Measurements from ENCODE around the gene PML.
"Not testable (repeated sequence)": the region's sequence is repeated elsewhere in the genome, so short reads cannot be mapped to it uniquely, and the experiment has no call there.

Gene PML

GRCh38 chr15:74045636-74046274 is 51.2 kb downstream of the PML start:
- Histone ChIP-seq H3K4me1 (ENCODE audit: control insufficient read depth, low read depth, low read length) (peaks cover 4% of the 10 kb centered on the region), H3K36me3 (ENCODE audit: control insufficient read depth, low read depth, low read length) (no peaks in the 10 kb centered on the region), H3K27ac (ENCODE audit: low read length) (no peak overlapping the region), H3K27me3 (ENCODE audit: control insufficient read depth, insufficient read depth, low read length) (no peaks in the 10 kb centered on the region), H3K9me3 (ENCODE audit: control insufficient read depth, low read depth, low read length) (no peaks in the 10 kb centered on the region), H3K9ac (ENCODE audit: low read length) (no peak overlapping the region), H3K4me3 (ENCODE audit: low read length) (no peak overlapping the region)

GRCh38 chr15:74046275-74046674 is 51.8 kb downstream of the PML start:
- no peak overlapping the region for H3K4me3 ChIP-seq (ENCODE audit: low read length)
- H3K4me1 ChIP-seq (ENCODE audit: control insufficient read depth, low read depth, low read length), result peaks cover 4% of the 10 kb centered on the region
- H3K27me3 ChIP-seq (ENCODE audit: control insufficient read depth, insufficient read depth, low read length), result no peaks in the 10 kb centered on the region
- no peaks in the 10 kb centered on the region for H3K36me3 ChIP-seq (ENCODE audit: control insufficient read depth, low read depth, low read length)
- H3K9ac ChIP-seq (ENCODE audit: low read length), result no peak overlapping the region
- no peak overlapping the region for H3K27ac ChIP-seq (ENCODE audit: low read length)
- no peaks in the 10 kb centered on the region for H3K9me3 ChIP-seq (ENCODE audit: control insufficient read depth, low read depth, low read length)

- Histone ChIP-seq H3K4me3 (ENCODE audit: low read length) (no peak overlapping the region), H3K27me3 (ENCODE audit: control insufficient read depth, insufficient read depth, low read length) (peaks cover 10% of the 10 kb centered on the region), H3K9ac (ENCODE audit: low read length) (no peak overlapping the region), H3K36me3 (ENCODE audit: control insufficient read depth, low read depth, low read length) (no peaks in the 10 kb centered on the region), H3K27ac (ENCODE audit: low read length) (no peak overlapping the region), H3K9me3 (ENCODE audit: control insufficient read depth, low read depth, low read length) (no peaks in the 10 kb centered on the region), H3K4me1 (ENCODE audit: control insufficient read depth, low read depth, low read length) (peaks cover 4% of the 10 kb centered on the region)
Observed at GRCh38 chr15:74050127-74050526, 55.6 kb downstream of the PML start.

- Histone ChIP-seq H3K4me3 (ENCODE audit: low read length) (no peak overlapping the region), H3K27ac (ENCODE audit: low read length) (no peak overlapping the region), H3K9ac (ENCODE audit: low read length) (no peak overlapping the region)
Observed at GRCh38 chr15:74050556-74051234, 56.2 kb downstream of the PML start.

DNA sequence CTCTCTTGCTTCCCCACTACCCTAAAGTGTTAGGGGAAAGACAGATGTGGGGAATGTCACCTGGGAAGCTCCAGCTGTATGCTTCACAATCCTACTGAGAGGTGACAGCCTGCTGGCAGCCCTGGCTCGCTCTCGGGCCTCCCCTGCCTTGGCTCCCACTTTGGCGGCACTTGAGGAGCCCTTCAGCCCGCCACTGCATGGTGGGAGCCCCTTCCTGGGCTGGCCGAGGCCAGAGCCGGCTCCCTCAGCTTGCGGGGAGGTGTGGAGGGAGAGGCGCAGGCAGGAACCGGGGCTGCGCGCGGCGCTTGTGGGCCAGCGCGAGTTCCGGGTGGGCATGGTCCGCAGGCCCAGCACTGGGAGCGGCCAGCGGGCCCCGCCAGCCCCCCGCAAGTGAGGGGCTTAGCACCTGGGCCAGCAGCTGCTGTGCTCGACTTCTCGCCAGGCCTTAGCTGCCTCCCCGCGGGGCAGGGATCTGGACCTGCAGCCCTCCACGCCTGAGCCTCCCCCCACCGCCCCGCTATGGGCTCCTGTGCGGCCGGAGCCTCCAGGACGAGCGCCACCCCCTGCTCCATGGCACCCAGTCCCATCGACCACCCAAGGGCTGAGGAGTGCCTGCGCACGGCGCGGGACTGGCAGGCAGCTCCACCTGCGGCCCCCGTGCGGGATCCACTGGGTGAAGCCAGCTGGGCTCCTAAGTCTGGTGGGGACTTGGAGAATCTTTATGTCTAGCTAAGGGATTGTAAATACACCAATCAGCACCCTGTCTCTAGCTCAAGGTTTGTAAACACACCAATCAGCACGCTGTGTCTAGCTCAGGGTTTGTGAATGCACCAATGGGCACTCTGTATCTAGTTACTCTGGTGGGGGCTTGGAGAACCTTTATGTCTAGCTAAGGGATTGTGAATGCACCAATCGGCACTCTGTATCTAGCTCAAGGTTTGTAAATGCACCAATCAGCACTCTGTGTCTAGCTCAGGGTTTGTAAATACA is 58.0 kb downstream of the PML start:
- H3K4me1 ChIP-seq (ENCODE audit: control insufficient read depth, low read depth, low read length); H3K36me3 ChIP-seq (ENCODE audit: control insufficient read depth, low read depth, low read length); H3K4me3 ChIP-seq (ENCODE audit: low read length); H3K9me3 ChIP-seq (ENCODE audit: control insufficient read depth, low read depth, low read length); H3K27ac ChIP-seq (ENCODE audit: low read length); H3K9ac ChIP-seq (ENCODE audit: low read length): not testable (repeated sequence)
- peaks cover 14% of the 10 kb centered on the region for H3K27me3 ChIP-seq (ENCODE audit: control insufficient read depth, insufficient read depth, low read length)

More at GRCh38 chr15:74050556-74051234, 56.2 kb downstream of the PML start:
- H3K9me3 ChIP-seq (ENCODE audit: control insufficient read depth, low read depth, low read length), result no peaks in the 10 kb centered on the region
- peaks cover 4% of the 10 kb centered on the region for H3K4me1 ChIP-seq (ENCODE audit: control insufficient read depth, low read depth, low read length)
- H3K27me3 ChIP-seq (ENCODE audit: control insufficient read depth, insufficient read depth, low read length), result peaks cover 14% of the 10 kb centered on the region
- no peaks in the 10 kb centered on the region for H3K36me3 ChIP-seq (ENCODE audit: control insufficient read depth, low read depth, low read length)

GRCh38 chr15:74053517-74053916 is 59.0 kb downstream of the PML start:
- Histone ChIP-seq H3K36me3 (ENCODE audit: control insufficient read depth, low read depth, low read length) (no peaks in the 10 kb centered on the region), H3K9me3 (ENCODE audit: control insufficient read depth, low read depth, low read length) (no peaks in the 10 kb centered on the region), H3K27ac (ENCODE audit: low read length) (no peak overlapping the region), H3K4me1 (ENCODE audit: control insufficient read depth, low read depth, low read length) (no peaks in the 10 kb centered on the region), H3K9ac (ENCODE audit: low read length) (no peak overlapping the region), H3K4me3 (ENCODE audit: low read length) (no peak overlapping the region), H3K27me3 (ENCODE audit: control insufficient read depth, insufficient read depth, low read length) (peaks cover 14% of the 10 kb centered on the region)

DNA sequence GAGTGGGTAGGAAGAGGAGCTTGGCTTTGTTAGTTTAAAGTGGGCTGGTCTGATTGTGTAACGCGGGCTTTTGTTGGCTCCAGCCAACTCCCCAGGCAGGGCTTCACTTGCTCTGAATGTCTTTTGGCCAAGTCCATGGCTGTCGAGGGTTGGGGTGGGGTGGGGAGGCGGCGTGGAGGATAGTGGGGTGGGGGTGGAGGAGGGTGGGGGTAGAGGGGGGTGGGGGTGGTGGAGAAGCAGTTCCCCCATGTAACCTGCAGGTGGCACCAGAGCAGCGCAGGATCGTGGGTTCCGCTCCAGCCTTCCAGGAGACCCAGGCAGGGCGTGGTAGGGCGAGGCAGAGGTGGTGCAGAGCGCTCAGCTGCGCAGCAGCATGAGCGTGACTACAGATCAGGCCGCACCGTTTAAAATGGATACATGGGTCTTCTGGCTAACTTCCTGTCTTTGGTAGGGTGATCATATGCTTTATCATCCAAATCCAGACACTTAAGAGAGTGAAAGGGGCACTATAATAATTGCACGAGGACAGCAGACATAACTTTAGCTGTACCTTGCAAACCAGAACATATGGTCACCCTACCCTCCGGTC is 59.5 kb downstream of the PML start:
- Histone ChIP-seq H3K27ac (ENCODE audit: low read length) (no peak overlapping the region), H3K36me3 (ENCODE audit: control insufficient read depth, low read depth, low read length) (no peaks in the 10 kb centered on the region), H3K9me3 (ENCODE audit: control insufficient read depth, low read depth, low read length) (no peaks in the 10 kb centered on the region), H3K27me3 (ENCODE audit: control insufficient read depth, insufficient read depth, low read length) (peaks cover 14% of the 10 kb centered on the region), H3K4me1 (ENCODE audit: control insufficient read depth, low read depth, low read length) (no peaks in the 10 kb centered on the region), H3K4me3 (ENCODE audit: low read length) (no peak overlapping the region), H3K9ac (ENCODE audit: low read length) (no peak overlapping the region)

DNA sequence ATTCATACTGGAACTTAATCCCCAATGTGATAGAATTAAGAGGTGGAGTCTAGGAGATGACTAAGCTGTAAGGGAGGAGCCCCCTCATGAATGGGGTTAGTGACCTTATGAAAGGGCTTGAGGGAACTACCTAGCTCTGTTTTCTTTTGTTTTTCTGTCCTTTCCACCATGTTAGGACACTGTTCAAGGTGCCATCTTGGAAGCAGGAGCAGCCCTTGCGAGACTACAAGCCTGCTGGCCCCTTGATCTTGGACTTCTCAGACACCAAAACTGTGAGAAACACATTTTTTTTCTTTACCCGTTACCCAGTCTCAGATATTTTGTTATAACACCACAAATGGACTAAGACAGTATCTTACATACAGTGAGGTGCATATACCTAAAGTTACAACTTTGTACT is 61.3 kb downstream of the PML start:
- peaks cover 14% of the 10 kb centered on the region for H3K27me3 ChIP-seq (ENCODE audit: control insufficient read depth, insufficient read depth, low read length)
- H3K4me1 ChIP-seq (ENCODE audit: control insufficient read depth, low read depth, low read length), result no peaks in the 10 kb centered on the region
- H3K9ac ChIP-seq (ENCODE audit: low read length), result no peak overlapping the region

DNA sequence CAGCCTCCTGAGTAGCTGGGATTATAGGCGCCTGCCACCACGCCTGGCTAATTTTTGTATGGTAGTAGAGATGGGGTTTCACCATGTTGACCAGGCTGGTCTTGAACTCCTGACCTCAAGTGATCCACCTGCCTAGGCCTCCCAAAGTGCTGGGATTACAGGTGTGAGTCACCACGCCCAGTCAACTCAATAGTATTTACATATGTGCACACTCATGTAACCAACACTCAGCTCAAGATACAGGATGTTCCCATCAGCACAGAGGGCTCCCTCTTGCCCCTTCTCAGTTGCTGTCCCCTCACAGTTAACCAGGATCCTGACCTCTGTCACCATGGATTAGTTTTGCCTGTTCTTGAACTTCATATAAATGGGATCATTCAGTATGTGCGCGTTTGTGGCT is 61.8 kb downstream of the PML start:
- H3K9ac ChIP-seq (ENCODE audit: low read length); H3K9me3 ChIP-seq (ENCODE audit: control insufficient read depth, low read depth, low read length); H3K4me1 ChIP-seq (ENCODE audit: control insufficient read depth, low read depth, low read length); H3K36me3 ChIP-seq (ENCODE audit: control insufficient read depth, low read depth, low read length); H3K27ac ChIP-seq (ENCODE audit: low read length); H3K4me3 ChIP-seq (ENCODE audit: low read length): not testable (repeated sequence)
- peaks cover 14% of the 10 kb centered on the region for H3K27me3 ChIP-seq (ENCODE audit: control insufficient read depth, insufficient read depth, low read length)

More for the DNA sequence above, 61.3 kb downstream of the PML start:
- Histone ChIP-seq H3K4me3 (ENCODE audit: low read length) (no peak overlapping the region), H3K27ac (ENCODE audit: low read length) (no peak overlapping the region), H3K9me3 (ENCODE audit: control insufficient read depth, low read depth, low read length) (no peaks in the 10 kb centered on the region), H3K36me3 (ENCODE audit: control insufficient read depth, low read depth, low read length) (no peaks in the 10 kb centered on the region)

GRCh38 chr15:74059050-74059833 is 64.7 kb downstream of the PML start:
- not testable (repeated sequence) for H3K4me3 ChIP-seq (ENCODE audit: low read length); H3K4me1 ChIP-seq (ENCODE audit: control insufficient read depth, low read depth, low read length); H3K9ac ChIP-seq (ENCODE audit: low read length); H3K9me3 ChIP-seq (ENCODE audit: control insufficient read depth, low read depth, low read length); H3K27ac ChIP-seq (ENCODE audit: low read length); H3K36me3 ChIP-seq (ENCODE audit: control insufficient read depth, low read depth, low read length)
- peaks cover 12% of the 10 kb centered on the region for H3K27me3 ChIP-seq (ENCODE audit: control insufficient read depth, insufficient read depth, low read length)

DNA sequence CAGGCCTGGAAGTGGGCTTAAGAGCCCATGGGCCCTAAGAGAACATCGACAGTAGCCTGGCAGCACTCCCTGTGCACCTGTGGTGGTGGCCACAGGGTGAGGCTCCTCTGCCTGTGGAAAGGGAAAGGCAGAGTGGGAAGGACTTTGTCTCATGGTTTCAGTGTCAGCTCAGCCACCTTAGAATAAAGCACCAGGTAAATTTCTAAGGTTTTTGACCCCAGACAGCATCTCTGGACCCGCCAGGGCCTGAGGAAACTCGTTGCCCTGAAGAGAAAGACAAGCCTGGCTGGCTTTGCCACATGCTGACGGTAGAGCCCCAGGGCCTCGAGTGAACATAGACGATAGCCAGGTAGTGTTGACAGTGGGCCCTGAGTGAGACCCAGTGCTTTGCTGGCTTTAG is 65.7 kb downstream of the PML start:
- H3K9ac ChIP-seq (ENCODE audit: low read length), result no peak overlapping the region
- H3K4me1 ChIP-seq (ENCODE audit: control insufficient read depth, low read depth, low read length), result no peaks in the 10 kb centered on the region
- no peaks in the 10 kb centered on the region for H3K9me3 ChIP-seq (ENCODE audit: control insufficient read depth, low read depth, low read length)
- H3K4me3 ChIP-seq (ENCODE audit: low read length), result no peak overlapping the region
- H3K36me3 ChIP-seq (ENCODE audit: control insufficient read depth, low read depth, low read length), result no peaks in the 10 kb centered on the region
- peaks cover 2% of the 10 kb centered on the region for H3K27me3 ChIP-seq (ENCODE audit: control insufficient read depth, insufficient read depth, low read length)
- no peak overlapping the region for H3K27ac ChIP-seq (ENCODE audit: low read length)
